Body of pancreas (tissue), 4 donors: ENCODE results near the gene PCDHB6. TPM values are rescaled to one million over a fixed set of nuclear protein-coding genes. Genes with fewer than 3 reads are reported as not detected.
"Not testable (repeated sequence)": the region's sequence is repeated elsewhere in the genome, so short reads cannot be mapped to it uniquely, and the experiment has no call there.

Experiments
- ATAC-seq: fragments of 150-250 bp; one replicate; pipeline ENCODE4 v1.9.1; 2016
- DNase-seq, 4 donors: peaks; one replicate each; pipeline ENCODE4 v3.0.0-alpha.2; 2019
- H3K27ac ChIP-seq, 4 donors: fragments of 200-600 bp; sonication (generic); 1 replicate in 3 of 4; 2 replicates in 1 of 4; pipeline versions ENCODE4 v1.5.1 to v1.6.1; 2016 to 2019; ENCODE audit warnings: mild to moderate bottlenecking in 1 of 4, mixed read lengths in 1 of 4, moderate library complexity in 1 of 4
- H3K27me3 ChIP-seq, 2 donors: fragments of 200-600 bp; sonication (generic); one replicate each; pipeline ENCODE4 v1.6.0; 2016; ENCODE audit warnings: mild to moderate bottlenecking in 1 of 2
- H3K36me3 ChIP-seq, 2 donors: fragments of 200-600 bp; sonication (generic); replicated peaks in 1 of 2; 2 replicates each; pipeline ENCODE4 v1.5.1; 2016; ENCODE audit warnings: low read depth in 2 of 2; ENCODE audit not compliant: insufficient read depth in 1 of 2
- H3K4me1 ChIP-seq: fragments of 200-600 bp; sonication (generic); one replicate; pipeline ENCODE4 v1.6.0; 2016
- H3K4me3 ChIP-seq, 2 donors: fragments of 200-600 bp; sonication (generic); 1 replicate in 1 of 2; 2 replicates in 1 of 2; pipeline ENCODE4 v1.5.1; 2016 to 2019
- H3K9me3 ChIP-seq, 3 donors: fragments of 200-600 bp; sonication (generic); 1 replicate in 2 of 3; 2 replicates in 1 of 3; pipeline ENCODE4 v1.5.1; 2016
- CTCF ChIP-seq, 7 experiments: fragments of 450-650 bp in 4 of 7; fragments of 200-600 bp in 3 of 7; sonication (generic) in 3 of 7; IDR thresholded peaks; one replicate each; pipeline ENCODE4 v1.5.1; 2016 to 2019; ENCODE audit warnings: antibody characterized with exemption in 7 of 7
- POLR2A ChIP-seq, 3 donors: fragments of 450-650 bp; IDR thresholded peaks; one replicate each; pipeline ENCODE4 v1.6.1; 2016; ENCODE audit warnings: antibody characterized with exemption in 3 of 3, mild to moderate bottlenecking in 2 of 3
- WGBS, 2 donors: methylation state at CpG; one replicate each; pipeline ENCODE4 v1.1.5; 2017; 5-methylcytosine and 5-hydroxymethylcytosine counted together
- intact Hi-C: fragments of 100-400 bp; cut with DNase I; formaldehyde crosslinking; loops from one replicate; pipeline ENCODE4 v1.15.1; 2023
- total RNA-seq, 2 donors: library from RNA; depleted of rRNA; stranded (reverse); fragments of >200 nt; gene quantifications; one replicate each; pipeline ENCODE4 v1.1.0, GENCODE V29; 2016

The PCDHB6 gene
- total RNA-seq, 2 donors from 2014 or later: 0.33 to 1.0 TPM

DNA sequence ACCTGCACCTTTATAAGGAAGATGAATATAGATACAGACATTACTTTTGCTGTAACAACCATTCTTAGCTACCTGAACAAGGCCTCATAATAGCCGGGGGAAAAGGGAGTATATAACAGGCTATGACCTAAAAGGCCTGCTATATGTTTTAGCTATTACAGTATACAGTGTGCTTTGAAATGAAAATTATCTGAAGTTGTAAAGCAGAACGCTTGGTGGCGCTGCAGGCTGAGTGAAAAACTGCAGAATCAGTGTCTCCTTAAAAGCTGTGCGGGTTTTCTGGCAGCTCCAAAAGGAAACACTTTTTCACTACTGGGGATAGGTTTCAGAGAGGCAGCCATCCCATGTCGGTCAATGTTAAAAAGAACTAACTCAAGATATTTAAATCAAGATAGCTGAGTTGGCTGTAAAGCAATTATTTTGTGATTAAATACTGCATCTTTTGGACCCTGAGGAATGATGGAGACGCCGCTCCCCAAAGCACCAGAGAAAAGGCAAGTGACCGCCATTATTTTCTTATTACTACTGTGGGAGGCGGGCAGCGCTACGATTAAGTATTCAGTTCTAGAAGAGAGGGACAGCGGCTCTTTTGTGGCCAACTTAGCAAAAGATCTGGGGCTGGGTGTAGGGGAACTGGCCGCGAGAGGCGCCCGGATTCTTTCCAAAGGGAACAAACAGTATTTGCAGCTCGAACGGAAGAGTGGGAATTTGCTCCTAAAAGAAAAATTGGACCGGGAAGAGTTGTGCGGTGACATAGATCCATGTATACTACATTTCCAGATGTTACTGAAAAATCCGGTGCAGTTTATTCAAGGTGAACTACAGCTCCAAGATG, 5.9 kb downstream of the PCDHB6 start:
- Histone ChIP-seq H3K27ac (no peak overlapping the region), H3K9me3 (peaks cover 0 to 41% (median 1%) of the 10 kb centered on the region in 3 donors), H3K4me1 (no peaks in the 10 kb centered on the region), H3K27me3 (no peaks in the 10 kb centered on the region), H3K36me3 (no peaks in the 10 kb centered on the region), H3K4me3 (no peak overlapping the region)
- 18 to 39% methylated on average over 21 of the region's 21 CpGs for WGBS, 2 donors
- no peak for TF ChIP-seq CTCF (IDR thresholded peaks at IDR 0.05)
- no peak for TF ChIP-seq POLR2A (IDR thresholded peaks at IDR 0.05)
- intact Hi-C loops: no loop called here
- no peak for ATAC-seq
- no peak for DNase-seq

GRCh38 chr5:141157356-141157755, 7.5 kb downstream of the PCDHB6 start:
- ATAC-seq, H3K4me1 ChIP-seq, H3K36me3 ChIP-seq, intact Hi-C loops, H3K27ac ChIP-seq, H3K4me3 ChIP-seq, H3K27me3 ChIP-seq, DNase-seq: not testable (repeated sequence)
- peaks cover 0 to 25% (median 0%) of the 10 kb centered on the region in 3 donors for H3K9me3 ChIP-seq
- 29% methylated on average over 4 to 32 of the region's 38 CpGs for WGBS, 2 donors

- H3K36me3 ChIP-seq, H3K27me3 ChIP-seq, H3K4me3 ChIP-seq, intact Hi-C loops, H3K27ac ChIP-seq, DNase-seq, ATAC-seq, H3K4me1 ChIP-seq: not testable (repeated sequence)
- H3K9me3 ChIP-seq: peaks cover 0 to 24% (median 0%) of the 10 kb centered on the region in 3 donors
- 21 to 73% methylated on average over 3 to 22 of the region's 28 CpGs for WGBS, 2 donors
Measured at GRCh38 chr5:141157901-141158300, 8.0 kb downstream of the PCDHB6 start.

- no peak for ATAC-seq
- Histone ChIP-seq H3K36me3 (no peaks in the 10 kb centered on the region), H3K27me3 (peaks cover 0 to 4% of the 10 kb centered on the region in 2 donors), H3K4me3 (no peak within 1 kb of the TSS), H3K9me3 (peaks cover 0 to 33% (median 10%) of the 10 kb centered on the region in 3 donors), H3K27ac (no peak within 1 kb of the TSS), H3K4me1 (no peaks in the 10 kb centered on the region)
- WGBS, 2 donors: 17 to 35% methylated on average over 20 of the region's 20 CpGs
- DNase-seq: no peak
- intact Hi-C loops: no loop called here
- no peak for TF ChIP-seq POLR2A (IDR thresholded peaks at IDR 0.05)
- TF ChIP-seq CTCF (IDR thresholded peaks at IDR 0.05): peak in 3 of 7 experiments; percentile 13 to 29 (median 15)
Measured at GRCh38 chr5:141172381-141173204, 22.7 kb downstream of the PCDHB6 start, which contains the start of gene PCDHB7. TSS of gene PCDHB7 (plus strand) at chr5:141172644. CDS start at chr5:141172836, 192 bp downstream.

DNA sequence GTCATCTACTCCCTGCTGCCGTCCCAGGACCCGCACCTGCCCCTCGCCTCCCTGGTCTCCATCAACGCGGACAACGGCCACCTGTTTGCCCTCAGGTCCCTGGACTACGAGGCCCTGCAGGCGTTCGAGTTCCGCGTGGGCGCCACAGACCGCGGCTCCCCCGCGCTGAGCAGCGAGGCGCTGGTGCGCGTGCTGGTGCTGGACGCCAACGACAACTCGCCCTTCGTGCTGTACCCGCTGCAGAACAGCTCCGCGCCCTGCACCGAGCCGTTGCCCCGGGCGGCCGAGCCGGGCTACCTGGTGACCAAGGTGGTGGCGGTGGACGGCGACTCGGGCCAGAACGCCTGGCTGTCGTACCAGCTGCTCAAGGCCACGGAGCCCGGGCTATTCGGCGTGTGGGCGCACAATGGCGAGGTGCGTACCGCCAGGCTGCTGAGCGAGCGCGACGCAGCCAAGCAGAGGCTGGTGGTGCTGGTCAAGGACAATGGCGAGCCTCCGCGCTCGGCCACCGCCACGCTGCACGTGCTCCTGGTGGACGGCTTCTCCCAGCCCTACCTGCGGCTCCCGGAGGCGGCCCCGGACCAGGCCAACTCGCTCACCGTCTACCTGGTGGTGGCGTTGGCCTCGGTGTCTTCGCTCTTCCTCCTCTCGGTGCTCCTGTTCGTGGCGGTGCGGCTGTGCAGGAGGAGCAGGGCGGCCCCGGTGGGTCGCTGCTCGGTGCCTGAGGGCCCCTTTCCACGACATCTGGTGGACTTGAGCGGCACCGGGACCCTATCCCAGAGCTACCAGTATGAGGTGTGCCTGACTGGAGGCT, 24.6 kb downstream of the PCDHB6 start:
- H3K27me3 ChIP-seq, H3K36me3 ChIP-seq, H3K27ac ChIP-seq, DNase-seq, H3K4me3 ChIP-seq, intact Hi-C loops, H3K4me1 ChIP-seq, ATAC-seq: not testable (repeated sequence)
- H3K9me3 ChIP-seq: peaks cover 0 to 48% (median 10%) of the 10 kb centered on the region in 3 donors
- WGBS, 2 donors: 30 to 42% methylated on average over 45 to 79 of the region's 79 CpGs
